ENCODE data around the gene SMIM14.
"Not testable (repeated sequence)": the region's sequence is repeated elsewhere in the genome, so short reads cannot be mapped to it uniquely, and the experiment has no call there.

The SMIM14 gene

DNA sequence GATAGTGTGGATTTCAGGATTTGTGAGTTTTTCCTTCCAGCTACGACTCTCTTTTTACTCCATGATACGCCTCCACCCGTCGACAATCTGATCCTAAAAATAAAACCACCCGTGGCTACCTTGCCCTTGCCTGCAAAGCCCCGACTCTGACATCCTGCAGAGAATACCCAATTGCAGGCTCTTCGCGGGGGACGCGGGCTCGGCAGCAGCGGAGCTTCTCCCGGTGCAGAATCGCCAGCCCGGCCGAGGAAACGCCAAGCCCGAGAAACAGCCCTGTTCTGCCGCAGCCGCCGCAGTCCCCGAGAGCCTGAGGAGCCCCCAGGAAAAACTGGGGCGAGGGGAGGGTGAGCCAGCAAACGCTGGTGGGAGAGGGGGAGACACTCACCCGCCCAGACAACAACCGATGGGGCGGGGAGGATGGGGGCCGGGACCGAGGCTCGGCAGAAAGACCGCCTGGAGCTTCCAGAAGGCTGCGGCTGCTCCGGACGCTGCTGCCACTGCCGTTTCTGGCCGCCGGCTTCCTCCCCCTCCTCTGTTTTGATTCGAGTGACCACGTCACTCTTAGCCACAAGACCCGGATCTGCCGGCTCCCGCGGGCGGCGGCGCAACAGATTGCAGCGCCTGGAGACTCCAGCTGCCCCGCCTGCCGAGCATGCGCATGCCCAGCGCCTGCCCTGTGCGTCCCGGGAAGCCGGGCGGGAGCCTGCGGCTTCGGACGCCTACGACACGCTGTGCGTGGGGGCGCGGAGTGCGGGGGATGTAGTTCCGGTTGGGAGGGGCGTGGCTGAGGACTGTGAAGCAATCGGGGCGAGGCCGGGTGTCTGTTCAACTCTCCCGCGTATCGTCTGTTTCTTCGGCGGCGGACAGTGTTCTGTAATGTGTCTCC, at the start of gene SMIM14:
Gene SMIM14 (minus strand): TSS at position 512 of the 886 bp plus-strand sequence. CDS start 33,720 bp downstream, outside the sequence.
- peak; percentile 92 to 93 for DNase-seq

DNA sequence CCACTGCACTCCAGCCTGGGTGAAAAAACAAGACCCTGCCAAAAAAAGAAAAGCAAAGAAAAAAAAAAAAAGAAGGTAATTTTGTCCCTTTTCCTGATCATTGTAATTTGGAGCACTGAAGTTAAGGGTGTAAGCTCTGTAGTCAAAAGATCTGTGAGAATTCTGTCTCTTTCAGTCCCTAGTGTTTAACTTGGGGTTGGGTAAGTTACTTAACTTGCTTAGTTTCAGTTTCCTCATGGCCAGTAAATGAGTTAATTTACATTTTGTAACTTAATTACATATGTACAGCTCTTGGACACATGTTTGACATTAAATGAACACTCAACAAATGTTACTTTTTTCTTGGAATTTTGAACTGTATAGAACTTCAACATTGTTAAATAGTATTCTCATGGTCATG, 48.3 kb upstream of the SMIM14 start:
- no peak for DNase-seq

DNA sequence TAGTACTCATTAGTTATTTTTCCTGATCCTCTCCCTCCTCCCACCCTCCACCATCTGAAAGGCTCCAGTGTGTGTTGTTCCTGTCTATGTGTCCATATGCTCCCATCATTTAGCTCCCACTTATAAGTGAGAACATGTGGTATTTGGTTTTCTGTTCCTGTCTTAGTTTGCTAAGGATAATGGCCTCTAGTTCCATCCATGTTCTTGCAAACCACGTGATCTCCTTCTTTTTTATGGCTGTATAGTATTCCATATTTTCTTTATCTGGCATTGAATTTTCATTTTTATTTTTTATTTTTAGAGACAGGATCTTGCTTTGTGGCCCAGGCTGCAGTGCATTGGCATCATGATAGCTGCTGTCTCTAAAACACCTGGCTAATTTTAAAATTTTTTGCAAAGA, 47.3 kb upstream of the SMIM14 start:
- no peak for DNase-seq

DNA sequence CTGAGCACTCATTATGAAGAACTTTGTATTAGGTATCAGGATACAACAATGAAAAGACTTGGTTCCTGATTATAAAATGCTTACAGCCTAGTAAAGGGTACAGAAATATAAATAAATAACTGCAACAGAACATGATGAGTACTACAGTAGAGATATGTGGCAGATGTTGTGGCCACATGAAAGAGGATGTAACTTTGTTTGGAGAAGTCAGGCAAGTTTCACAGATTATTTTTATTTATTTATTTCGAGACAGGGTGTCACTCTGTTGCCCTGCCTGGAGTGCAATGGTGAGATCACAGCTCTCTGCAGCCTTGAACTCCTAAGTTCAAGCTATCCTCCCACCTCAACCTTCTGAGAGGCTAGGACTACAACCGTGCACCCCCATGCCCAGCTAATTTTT, 43.5 kb upstream of the SMIM14 start:
- no peak for DNase-seq

DNA sequence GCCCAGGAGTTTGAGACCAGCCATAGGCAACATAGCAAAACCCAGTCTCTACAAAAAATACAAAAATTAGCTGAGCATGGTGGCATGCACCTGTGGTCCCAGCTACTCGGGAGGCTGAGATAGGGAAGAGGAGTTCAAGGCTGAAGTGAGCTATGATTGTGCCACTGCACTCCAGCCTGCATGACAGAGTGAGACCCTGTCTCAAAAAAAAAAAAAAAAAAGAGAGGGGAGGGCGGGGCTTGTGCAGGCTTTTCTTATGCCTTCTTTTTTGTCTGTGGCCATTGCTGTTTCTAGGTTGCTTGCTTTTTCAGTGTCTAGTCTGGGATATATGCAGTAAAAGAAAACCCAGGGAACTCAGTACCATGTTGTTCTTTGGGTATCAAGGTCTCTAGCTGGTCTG, 42.3 kb upstream of the SMIM14 start:
- not testable (repeated sequence) for DNase-seq

DNA sequence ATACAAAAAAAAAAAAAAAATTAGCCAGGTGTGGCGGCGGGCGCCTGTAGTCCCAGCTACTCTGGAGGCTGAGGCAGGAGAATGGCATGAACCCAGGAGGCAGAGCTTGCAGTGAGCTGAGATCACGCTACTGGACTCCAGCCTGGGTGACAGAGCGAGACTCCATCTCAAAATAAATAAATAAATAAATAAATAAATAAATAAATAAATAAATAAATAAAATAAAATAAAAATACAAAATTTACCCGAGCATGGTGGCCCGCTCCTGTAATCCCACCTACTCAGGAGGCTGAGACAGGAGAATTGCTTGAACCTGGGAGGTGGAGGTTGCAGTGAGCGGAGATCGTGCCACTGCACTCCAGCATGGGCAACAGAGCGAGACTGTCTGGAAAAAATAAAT, 37.0 kb upstream of the SMIM14 start:
- DNase-seq: not testable (repeated sequence)

DNA sequence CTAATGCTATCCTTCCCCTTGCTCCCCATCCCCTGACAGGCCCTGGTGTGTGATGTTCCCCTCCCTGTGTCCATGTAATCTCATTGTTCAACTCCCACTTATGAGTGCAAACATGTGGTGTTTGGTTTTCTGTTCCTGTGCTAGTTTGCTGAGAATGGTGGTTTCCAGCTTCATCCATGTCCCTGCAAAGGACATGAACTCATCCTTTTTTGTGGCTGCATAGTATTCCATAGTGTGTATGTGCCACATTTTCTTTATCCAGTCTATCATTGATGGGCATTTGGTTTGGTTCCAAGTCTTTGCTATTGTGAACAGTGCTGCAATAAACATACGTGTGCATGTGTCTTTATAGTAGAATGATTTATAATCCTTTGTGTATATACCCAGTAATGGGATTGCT, 31.6 kb upstream of the SMIM14 start:
- DNase-seq: not testable (repeated sequence)

- no peak for DNase-seq
Measured at GRCh38 chr4:39668887-39669286, 30.2 kb upstream of the SMIM14 start.

GRCh38 chr4:39667706-39668105, 29.0 kb upstream of the SMIM14 start:
- no peak for DNase-seq

GRCh38 chr4:39664828-39665731, 26.4 kb upstream of the SMIM14 start:
- DNase-seq: no peak

GRCh38 chr4:39662683-39663082, 24.0 kb upstream of the SMIM14 start:
- DNase-seq: no peak

GRCh38 chr4:39660757-39661156, 22.1 kb upstream of the SMIM14 start:
- no peak for DNase-seq

DNA sequence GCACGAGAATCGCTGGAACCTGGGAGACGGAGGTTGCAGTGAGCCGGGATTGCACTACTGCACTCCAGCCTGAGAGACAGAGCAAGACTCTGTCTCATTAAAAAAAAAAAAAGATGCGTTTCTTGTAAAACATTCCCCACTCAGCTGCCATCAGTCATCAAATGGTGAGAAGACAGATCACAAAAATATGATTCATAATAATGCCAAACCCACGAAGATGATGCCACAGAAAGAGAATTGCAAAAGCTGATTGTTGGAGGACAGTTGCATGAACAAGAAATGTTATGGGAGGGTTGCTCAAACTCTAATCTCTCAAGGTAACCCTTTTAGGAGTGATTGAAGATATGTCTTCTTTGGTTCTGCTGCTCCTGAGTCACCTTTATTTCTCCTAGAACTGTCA, 21.4 kb upstream of the SMIM14 start:
- DNase-seq: no peak

- no peak for DNase-seq
Measured at GRCh38 chr4:39658756-39659155, 20.1 kb upstream of the SMIM14 start.

- DNase-seq: no peak
Measured at GRCh38 chr4:39657465-39657864, 18.8 kb upstream of the SMIM14 start.

DNA sequence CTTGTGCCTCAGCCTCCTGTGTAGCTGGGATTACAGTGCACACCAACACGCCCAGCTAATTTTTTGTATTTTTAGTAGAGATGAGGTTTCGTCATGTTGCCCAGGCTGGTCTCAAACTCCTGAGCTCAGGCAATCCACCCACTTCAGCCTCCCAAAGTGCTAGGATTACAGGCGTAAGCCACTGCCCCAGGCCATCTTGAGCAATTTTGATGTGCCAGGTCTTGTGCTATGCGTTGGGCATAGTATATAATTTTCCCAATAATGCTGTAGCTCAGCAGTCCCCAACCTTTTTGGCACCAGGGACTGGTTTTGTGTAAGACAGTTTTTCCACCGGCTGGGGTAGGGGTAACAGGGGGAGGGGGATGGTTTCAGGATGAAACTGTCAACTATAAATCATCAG, 18.0 kb upstream of the SMIM14 start:
- not testable (repeated sequence) for DNase-seq

- DNase-seq: no peak
Measured at GRCh38 chr4:39655876-39656275, 17.2 kb upstream of the SMIM14 start.

DNA sequence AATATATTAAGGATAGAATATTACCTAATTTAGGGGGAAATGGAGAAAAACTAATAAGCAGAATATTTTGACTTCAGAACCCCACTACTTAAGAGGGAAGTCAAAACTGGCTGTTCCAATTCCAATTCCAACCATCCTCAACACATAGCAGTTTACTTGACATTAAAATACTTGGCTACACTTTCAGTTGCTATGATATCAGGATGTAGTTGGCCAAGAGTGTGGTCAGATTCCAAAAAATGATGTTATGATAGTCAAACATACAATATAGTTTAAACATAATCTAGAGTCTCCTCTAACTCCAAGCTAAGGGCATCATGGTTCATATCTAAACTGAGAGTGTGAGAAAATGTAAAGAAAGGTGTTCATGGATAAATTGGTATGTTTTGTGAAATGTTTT, 16.5 kb upstream of the SMIM14 start:
- no peak for DNase-seq

GRCh38 chr4:39651586-39651985, 12.9 kb upstream of the SMIM14 start:
- not testable (repeated sequence) for DNase-seq

DNA sequence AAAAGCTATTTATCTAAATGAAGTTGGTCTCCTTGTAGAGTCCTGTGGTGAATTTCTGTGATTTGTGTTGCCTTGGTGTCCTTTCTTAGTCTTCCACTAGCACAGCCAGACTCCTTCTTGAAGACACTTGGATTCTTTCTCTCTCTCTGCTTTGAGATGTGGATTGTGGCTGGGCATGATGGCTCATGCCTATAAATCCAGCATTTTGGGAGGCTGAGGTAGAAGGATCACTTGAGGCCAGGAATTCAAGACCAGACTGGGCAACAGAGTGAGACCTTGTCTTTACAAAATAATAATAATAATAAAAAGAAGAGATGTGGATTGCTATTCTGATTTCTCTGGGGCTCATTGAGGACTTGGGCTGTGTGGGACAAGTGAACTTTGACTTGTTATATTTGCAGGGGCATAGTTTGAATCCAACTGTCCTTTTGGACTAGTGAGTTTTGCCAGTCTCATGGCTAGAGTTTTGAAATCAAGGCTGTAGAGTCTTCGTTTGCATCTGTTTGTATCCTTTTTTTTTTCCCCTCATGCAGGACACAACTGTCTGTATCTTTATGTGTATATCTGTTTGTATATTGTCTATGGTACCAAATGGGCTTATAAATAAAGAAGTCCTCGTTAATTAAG, 11.1 kb upstream of the SMIM14 start:
- DNase-seq: no peak

GRCh38 chr4:39648827-39649558, 10.3 kb upstream of the SMIM14 start:
- no peak for DNase-seq

- DNase-seq: no peak
Measured at GRCh38 chr4:39648213-39648612, 9.5 kb upstream of the SMIM14 start.

Measured in activated CD4-positive, alpha-beta T cell treated with anti-CD3 and anti-CD28 coated beads for 4 hours (primary cell).